Body of pancreas (tissue), 4 donors: ENCODE data around the gene CPNE9. TPM values are rescaled to one million over a fixed set of nuclear protein-coding genes. Genes with fewer than 3 reads are reported as not detected.

Experiments used
- ATAC-seq: fragments of 150-250 bp; one replicate; pipeline ENCODE4 v1.9.1; 2016
- DNase-seq, 4 donors: peaks; one replicate each; pipeline ENCODE4 v3.0.0-alpha.2; 2019
- H3K27ac ChIP-seq, 4 donors: fragments of 200-600 bp; sonication (generic); 1 replicate in 3 of 4; 2 replicates in 1 of 4; pipeline versions ENCODE4 v1.5.1 to v1.6.1; 2016 to 2019; ENCODE audit warnings: mild to moderate bottlenecking in 1 of 4, mixed read lengths in 1 of 4, moderate library complexity in 1 of 4
- H3K27me3 ChIP-seq, 2 donors: fragments of 200-600 bp; sonication (generic); one replicate each; pipeline ENCODE4 v1.6.0; 2016; ENCODE audit warnings: mild to moderate bottlenecking in 1 of 2
- H3K36me3 ChIP-seq, 2 donors: fragments of 200-600 bp; sonication (generic); replicated peaks in 1 of 2; 2 replicates each; pipeline ENCODE4 v1.5.1; 2016; ENCODE audit warnings: low read depth in 2 of 2; ENCODE audit not compliant: insufficient read depth in 1 of 2
- H3K4me1 ChIP-seq: fragments of 200-600 bp; sonication (generic); one replicate; pipeline ENCODE4 v1.6.0; 2016
- H3K4me3 ChIP-seq, 2 donors: fragments of 200-600 bp; sonication (generic); 1 replicate in 1 of 2; 2 replicates in 1 of 2; pipeline ENCODE4 v1.5.1; 2016 to 2019
- H3K9me3 ChIP-seq, 3 donors: fragments of 200-600 bp; sonication (generic); 1 replicate in 2 of 3; 2 replicates in 1 of 3; pipeline ENCODE4 v1.5.1; 2016
- POLR2A ChIP-seq, 3 donors: fragments of 450-650 bp; IDR thresholded peaks; one replicate each; pipeline ENCODE4 v1.6.1; 2016; ENCODE audit warnings: antibody characterized with exemption in 3 of 3, mild to moderate bottlenecking in 2 of 3
- WGBS, 2 donors: methylation state at CpG; one replicate each; pipeline ENCODE4 v1.1.5; 2017; 5-methylcytosine and 5-hydroxymethylcytosine counted together
- intact Hi-C: fragments of 100-400 bp; cut with DNase I; formaldehyde crosslinking; loops from one replicate; pipeline ENCODE4 v1.15.1; 2023
- total RNA-seq, 2 donors: library from RNA; depleted of rRNA; stranded (reverse); fragments of >200 nt; gene quantifications; one replicate each; pipeline ENCODE4 v1.1.0, GENCODE V29; 2016
- TF ChIP-seq, protein P1 (sequence below), 7 experiments: fragments of 450-650 bp in 4 of 7; fragments of 200-600 bp in 3 of 7; sonication (generic) in 3 of 7; IDR thresholded peaks; one replicate each; pipeline ENCODE4 v1.5.1; 2016 to 2019; ENCODE audit warnings: antibody characterized with exemption in 7 of 7

CPNE9 gene
- total RNA-seq, 2 donors from 2014 or later, result not detected

DNA sequence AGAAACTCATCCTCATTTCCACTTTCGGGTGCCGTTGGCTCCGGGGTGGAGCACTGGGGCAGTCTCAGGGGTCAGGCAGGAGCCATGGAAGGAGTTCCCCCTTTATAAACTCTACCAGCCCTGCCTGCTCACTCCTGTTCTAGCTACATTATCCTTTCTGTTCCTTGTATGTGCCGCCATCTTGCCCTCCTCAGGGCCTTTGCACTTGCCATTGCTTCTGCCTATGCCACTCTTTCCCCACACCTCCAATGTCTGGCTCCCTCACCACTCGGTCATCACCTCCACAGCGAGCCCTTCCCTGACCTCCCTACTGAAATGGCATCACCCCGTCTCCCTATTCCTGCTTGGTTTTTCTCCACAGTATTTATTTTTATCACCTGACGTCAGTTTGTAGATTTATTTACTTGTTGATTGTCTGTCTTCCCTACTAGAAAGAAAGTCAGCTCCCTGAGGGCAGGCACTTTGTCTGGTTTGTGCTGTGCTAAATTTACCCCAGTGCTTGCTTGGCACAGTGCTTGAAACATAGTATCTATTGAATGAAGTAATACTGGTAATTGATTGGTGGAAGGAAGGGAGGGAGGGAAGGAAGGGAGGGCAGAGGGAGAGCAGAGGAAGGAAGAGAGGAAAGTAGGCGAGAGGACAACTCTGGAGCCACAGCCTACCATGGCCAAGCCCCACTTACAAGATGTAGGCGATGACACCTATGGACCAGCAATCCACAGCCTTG is 57.3 kb downstream of the CPNE9 start:
- peaks cover 0 to 8% of the 10 kb centered on the region in 2 donors for H3K36me3 ChIP-seq
- intact Hi-C loops, result no loop called here
- H3K27me3 ChIP-seq, result no peaks in the 10 kb centered on the region

DNA sequence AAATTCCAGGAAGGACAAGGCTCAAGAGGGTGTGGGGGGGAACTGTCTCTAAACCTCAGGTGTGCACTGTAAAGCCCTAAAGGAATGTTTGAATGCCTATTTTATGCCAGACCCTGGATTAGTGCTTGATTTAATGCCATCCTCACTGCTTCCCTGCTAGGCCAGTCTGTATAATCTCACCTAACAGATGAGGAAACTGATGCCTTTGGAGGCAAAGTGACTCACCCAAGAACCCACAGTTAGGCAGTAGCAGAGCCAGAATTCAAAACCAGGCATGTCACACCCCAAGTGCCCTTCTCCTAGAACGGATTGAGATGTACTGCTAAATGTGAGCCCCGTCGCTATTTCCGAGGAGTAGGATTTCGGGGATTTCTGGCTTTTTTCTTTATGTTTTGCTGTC is 58.3 kb downstream of the CPNE9 start:
- intact Hi-C loops, result no loop called here
- Histone ChIP-seq H3K36me3 (peaks cover 0 to 4% of the 10 kb centered on the region in 2 donors), H3K27ac (no peak overlapping the region), H3K27me3 (no peaks in the 10 kb centered on the region), H3K9me3 (no peaks in the 10 kb centered on the region), H3K4me3 (no peak overlapping the region), H3K4me1 (no peaks in the 10 kb centered on the region)
- ATAC-seq (no peak), DNase-seq (no peak)
- WGBS, 2 donors, result 94 to 96% methylated on average over 5 of the region's 5 CpGs
- TF ChIP-seq, protein P1, sequence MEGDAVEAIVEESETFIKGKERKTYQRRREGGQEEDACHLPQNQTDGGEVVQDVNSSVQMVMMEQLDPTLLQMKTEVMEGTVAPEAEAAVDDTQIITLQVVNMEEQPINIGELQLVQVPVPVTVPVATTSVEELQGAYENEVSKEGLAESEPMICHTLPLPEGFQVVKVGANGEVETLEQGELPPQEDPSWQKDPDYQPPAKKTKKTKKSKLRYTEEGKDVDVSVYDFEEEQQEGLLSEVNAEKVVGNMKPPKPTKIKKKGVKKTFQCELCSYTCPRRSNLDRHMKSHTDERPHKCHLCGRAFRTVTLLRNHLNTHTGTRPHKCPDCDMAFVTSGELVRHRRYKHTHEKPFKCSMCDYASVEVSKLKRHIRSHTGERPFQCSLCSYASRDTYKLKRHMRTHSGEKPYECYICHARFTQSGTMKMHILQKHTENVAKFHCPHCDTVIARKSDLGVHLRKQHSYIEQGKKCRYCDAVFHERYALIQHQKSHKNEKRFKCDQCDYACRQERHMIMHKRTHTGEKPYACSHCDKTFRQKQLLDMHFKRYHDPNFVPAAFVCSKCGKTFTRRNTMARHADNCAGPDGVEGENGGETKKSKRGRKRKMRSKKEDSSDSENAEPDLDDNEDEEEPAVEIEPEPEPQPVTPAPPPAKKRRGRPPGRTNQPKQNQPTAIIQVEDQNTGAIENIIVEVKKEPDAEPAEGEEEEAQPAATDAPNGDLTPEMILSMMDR (IDR thresholded peaks at IDR 0.05), result no peak
- no peak for TF ChIP-seq POLR2A (IDR thresholded peaks at IDR 0.05)

More for the DNA sequence above, 57.3 kb downstream of the CPNE9 start:
- Histone ChIP-seq H3K27ac (no peak overlapping the region), H3K4me1 (no peaks in the 10 kb centered on the region), H3K4me3 (no peak overlapping the region), H3K9me3 (no peaks in the 10 kb centered on the region)
- DNase-seq (no peak), ATAC-seq (no peak)
- no peak for TF ChIP-seq POLR2A (IDR thresholded peaks at IDR 0.05)
- TF ChIP-seq, protein P1 (IDR thresholded peaks at IDR 0.05), result no peak
- WGBS, 2 donors, result 91 to 92% methylated on average over 10 of the region's 10 CpGs

DNA sequence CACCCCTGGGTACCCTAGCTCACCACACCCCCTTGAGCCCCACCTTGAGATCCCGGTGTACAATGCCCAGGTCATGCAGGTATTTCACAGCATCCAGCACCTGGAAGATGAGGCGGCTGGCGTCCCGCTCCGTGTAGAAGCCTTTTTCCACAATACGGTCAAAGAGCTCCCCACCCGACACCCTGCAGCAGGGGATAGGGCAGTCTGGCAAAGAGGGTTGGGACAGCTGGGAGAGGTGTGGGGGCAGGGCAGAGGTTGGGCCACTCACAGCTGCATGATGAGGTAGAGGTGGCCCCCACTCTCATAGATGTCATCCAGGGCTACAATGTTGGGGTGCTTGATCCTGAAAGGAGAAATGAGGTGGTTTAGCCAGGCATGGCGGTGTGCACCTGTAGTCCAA is 59.2 kb downstream of the CPNE9 start:
- no peak for DNase-seq
- Histone ChIP-seq H3K4me3 (no peak overlapping the region), H3K36me3 (peaks cover 0 to 2% of the 10 kb centered on the region in 2 donors), H3K27ac (no peak overlapping the region), H3K27me3 (no peaks in the 10 kb centered on the region), H3K9me3 (no peaks in the 10 kb centered on the region), H3K4me1 (peaks cover under 1% of the 10 kb centered on the region)
- no peak for ATAC-seq
- intact Hi-C loops, result no loop called here
- TF ChIP-seq, protein P1 (IDR thresholded peaks at IDR 0.05), result no peak
- no peak for TF ChIP-seq POLR2A (IDR thresholded peaks at IDR 0.05)
- 86 to 93% methylated on average over 5 to 8 of the region's 8 CpGs for WGBS, 2 donors

DNA sequence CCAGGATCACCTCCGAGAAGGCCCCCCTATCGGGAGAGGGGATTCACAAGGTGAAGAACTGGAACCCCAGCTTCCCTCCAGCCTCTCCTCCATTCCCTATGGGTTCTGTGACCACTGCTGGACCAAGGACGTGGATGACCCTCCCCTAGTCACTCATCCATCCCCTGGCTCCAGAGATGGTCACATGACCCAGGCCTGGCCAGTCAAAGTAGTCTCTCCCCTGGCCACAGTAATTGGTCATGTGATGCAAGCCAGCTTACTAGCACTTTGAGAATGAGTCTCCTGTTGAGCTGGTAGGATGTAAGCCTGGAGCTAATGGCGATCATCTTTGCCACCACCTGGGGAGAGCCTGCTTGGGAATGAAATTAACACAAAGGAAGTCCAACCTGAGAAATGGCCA is 62.2 kb downstream of the CPNE9 start:
- WGBS, 2 donors, result 90 to 94% methylated on average over 3 to 4 of the region's 4 CpGs

More for the DNA sequence above, 62.2 kb downstream of the CPNE9 start:
- DNase-seq (no peak), ATAC-seq (no peak)
- TF ChIP-seq, protein P1 (IDR thresholded peaks at IDR 0.05), result no peak
- TF ChIP-seq POLR2A (IDR thresholded peaks at IDR 0.05), result no peak
- no peaks in the 10 kb centered on the region for H3K9me3 ChIP-seq
- no peak overlapping the region for H3K4me3 ChIP-seq
- no peaks in the 10 kb centered on the region for H3K27me3 ChIP-seq
- H3K4me1 ChIP-seq, result peaks cover 29% of the 10 kb centered on the region
- no peaks in the 10 kb centered on the region for H3K36me3 ChIP-seq
- H3K27ac ChIP-seq, result no peak overlapping the region
- intact Hi-C loops, result no loop called here
